HS-27A (cell line): ENCODE data around the gene WNK4.

Experiments used
- DNase-seq: peaks from one replicate; pipeline ENCODE4 v3.0.0-alpha.2; 2012; ENCODE audit warnings: low read depth, missing footprints

WNK4 gene

DNA sequence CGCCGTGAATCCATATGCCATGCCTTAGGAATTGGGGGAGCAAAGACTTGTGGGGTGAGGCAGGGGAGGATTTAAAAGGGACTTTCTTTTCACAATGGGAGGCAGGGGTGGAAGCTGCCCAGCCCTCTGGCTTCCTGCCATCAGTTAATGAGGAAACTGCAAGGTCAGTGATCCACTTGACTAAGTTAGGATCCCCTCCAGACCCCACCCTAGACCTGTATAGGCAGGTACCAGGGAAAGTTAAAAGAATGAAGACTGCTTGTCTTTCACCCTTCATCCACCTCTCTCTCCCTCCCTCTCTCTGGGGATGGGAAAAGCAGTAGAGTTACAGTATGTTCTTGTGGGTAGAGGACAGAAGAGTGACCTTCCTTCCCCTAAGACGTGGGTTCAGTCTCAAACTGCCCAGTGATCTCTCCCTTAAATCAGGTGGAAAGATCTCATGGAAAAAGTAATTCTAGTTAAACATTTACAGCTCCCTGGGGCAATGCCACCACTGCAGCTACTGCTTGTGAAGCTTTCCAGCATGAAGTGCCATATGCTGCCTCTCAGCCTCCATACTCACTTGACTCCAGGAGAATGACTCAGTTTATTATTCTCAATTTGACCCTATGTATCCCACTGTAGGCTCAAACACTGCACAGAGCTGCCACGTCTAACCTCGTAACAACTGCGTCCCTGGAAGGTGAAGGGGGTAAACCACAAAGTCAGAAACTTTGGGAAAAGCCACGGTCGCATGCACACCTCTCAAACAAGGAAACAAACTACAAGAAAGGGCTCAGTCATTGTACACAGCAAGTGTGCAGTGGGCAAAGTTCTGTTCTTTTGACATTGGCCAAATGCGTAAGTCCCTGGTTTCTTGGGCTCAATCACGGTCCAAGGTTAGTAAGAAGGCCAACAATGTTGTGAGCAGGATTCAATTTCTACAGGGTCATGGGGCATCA, 16.9 kb downstream of the WNK4 start:
- no peak for DNase-seq

DNA sequence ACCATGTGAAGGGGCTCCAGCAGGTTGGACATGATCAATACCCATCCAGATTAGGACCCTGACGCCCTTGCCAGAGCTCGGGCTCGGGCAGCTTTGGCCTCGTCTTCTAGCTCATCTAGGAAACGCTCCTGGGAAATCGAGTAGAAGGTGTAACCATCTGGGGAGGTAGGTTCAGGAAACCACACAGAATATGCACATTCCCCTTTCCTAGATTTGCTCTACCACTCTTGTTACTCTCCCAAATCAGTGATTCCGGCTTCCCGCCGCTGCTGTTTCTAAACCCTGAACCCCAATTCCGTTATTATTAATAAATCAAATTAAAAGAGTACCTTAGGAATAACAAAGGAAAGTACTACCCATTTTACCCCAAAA, 17.6 kb downstream of the WNK4 start:
- DNase-seq: no peak

DNA sequence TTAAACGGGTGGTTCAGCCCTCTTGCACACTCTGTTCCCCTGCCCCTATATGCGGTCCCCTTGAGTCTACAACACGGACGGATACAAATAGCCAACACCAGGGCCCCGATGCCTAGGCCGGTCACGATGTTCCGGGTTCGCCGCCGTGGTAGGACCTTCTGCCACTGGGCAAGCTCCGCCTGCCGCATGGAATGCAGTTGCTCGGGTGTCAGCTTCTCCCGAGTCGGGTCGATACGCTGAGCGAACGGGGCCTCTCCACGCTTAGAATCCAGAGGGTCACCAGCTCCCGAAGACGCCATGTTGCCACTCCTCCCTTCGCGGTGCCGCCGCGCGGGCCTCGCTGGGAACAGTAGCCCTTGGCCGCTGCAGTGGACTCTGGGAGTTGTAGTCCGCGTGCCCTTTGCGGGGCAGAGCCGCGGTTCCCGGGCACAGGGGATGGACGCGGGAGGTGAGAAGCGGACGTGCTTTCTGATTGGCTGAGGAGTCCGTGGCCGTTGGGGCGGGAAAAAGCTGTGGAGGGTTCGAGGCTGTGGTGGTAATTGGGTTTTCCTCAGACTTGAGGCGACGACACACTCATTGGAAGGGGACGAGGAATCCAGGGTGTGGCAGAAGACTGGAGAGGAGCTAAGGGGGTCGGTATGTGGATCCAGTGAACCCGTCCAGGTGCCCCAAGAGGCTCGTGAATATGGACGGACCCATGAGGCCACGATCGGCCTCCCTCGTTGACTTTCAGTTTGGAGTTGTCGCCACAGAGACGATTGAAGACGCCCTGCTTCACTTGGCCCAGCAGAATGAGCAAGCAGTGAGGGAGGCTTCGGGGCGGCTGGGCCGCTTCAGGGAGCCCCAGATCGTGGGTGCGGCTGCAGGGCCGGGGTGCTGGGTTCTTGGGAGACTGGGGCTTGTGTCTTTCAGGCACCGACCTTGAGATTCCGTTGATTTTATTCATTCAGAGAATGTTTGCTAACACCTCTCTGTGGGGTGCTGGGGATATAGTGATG, 18.3 kb downstream of the WNK4 start, which contains the start of the genes CNTD1 and COA3:
CNTD1 (plus strand) TSS at position 479 of the 998 bp plus-strand sequence; CDS start at position 686, 207 bp downstream.
COA3 (minus strand) TSS at position 322 of the 998 bp plus-strand sequence; CDS start at position 299, 23 bp downstream.
- no peak for DNase-seq

DNA sequence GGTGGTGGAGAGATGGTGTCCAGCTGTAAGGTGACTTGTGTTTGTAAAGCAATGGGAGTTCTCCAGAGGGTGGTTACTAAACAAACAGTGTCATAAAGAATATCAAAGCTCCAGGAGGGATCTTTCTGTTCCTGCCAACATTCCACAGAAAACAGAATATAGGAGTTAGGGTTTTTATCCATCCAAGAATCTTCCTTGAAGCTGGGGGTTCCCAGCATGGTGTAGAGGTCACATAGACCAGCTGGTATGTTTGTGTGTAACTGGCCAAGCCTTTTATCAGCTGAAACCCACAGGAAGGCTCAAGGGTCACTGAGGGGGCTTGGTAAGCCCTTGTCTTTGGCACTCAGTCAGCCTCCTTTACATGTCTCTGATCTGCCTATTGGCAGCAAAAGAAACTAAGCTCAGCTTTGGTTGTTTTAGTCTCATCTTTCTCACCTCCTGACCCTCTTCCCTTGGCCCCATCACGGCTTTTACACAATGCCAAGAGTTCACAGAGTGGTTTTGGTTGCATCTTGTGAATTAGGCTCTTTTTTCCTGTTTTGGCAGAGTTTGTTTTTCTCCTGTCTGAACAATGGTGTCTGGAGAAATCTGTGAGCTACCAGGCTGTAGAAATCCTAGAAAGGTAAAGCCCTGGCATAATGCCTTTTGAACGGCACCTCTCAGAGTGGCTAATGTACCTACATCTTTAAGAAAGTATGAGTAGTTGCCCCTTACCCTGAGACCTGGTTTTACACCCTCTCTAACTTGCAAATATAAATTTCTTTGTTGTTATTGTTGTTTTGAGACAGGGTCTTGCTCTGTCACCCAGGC, 22.9 kb downstream of the WNK4 start:
- DNase-seq: no peak

DNA sequence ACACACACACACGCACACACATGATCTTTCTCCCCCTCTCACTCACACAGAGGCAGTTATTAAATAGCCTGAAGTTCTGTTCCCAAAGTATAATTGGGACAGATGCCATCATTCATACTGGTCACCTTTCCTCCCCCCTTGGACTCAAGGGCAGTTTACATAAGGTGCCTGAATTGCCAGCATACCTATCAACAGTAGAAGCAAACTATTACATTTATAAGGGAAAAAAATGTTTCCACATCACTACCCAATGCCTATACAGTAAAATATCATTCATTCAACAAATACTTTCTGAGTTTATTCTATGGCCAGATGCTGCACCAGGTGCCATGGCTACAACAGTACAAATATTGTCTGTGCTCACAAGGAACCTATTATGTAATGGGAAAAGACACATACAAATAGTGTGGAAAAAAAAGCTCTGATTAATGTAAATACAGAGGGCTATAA, 24.5 kb downstream of the WNK4 start:
- no peak for DNase-seq

DNA sequence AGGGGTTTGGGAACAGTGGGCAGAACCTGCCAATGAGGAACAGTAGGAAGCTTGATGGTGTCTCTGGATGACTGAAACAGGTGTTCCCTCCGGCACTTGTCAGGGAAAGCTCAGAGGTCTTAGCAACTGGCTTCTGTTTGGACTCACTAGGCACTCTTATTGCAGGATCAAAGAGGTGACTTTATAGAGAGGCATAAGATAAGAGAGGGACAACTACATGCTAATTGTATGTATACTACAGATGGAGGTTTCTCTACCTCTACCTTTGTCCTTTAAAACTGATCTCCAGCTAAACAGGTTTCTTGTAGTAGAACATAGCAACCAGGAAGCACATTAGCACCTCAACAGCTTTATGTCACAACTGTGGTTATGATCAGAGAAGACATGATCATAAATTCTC, 25.8 kb downstream of the WNK4 start:
- no peak for DNase-seq

DNA sequence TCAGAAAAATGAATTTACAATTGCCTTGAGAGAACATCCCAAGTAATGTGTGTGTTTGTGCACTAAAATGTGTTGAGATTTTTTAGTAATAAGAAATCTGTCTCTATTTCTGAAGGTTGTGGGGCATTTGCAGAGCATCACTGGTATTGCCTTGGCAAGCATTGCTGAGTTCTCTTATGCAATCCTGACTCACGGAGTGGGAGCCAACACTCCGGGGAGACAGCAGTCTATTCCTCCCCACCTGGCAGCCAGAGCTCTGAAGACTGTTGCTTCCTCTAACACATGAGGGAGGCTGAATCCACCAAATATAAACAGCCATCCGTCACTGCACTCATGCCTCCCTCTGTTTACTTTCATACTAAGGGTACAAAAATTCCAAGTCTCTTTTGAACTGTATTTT, 28.8 kb downstream of the WNK4 start:
- no peak for DNase-seq

DNA sequence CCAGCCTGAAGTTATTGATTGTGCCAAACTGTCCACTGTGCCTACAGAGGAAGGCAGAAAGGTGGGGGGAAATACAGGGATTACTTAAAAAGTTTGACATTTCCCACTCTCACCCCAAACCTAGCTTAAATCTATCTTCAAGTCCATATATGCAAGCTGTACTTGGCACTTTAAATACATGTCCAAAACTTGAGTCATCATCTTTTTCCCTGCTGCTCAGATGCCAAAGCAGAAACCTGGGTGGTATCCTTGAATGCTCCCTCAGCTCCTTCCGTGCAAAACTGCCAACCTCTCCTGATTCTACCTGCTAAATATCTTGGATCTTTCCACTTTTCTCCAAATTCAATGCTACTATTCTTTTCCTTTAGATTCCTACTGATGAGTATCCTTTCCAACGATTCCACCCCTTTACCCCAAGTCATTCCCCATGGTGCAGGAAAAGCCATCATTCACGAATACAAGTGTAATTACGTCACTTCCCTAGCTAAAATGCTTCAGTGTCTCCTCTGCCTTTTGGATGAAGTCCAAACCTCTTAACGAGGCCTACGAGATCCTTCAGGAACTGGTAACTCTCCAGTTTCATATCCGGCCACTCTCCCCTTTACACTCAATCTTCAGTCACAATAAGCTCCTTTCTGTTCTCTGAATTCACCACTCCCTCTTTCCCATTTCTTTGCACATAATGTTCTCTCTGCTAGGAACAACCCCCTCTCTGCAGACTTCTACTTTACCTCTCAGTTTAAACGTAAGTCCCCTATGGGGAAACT, 34.4 kb downstream of the WNK4 start:
- DNase-seq: peak; percentile 64

DNA sequence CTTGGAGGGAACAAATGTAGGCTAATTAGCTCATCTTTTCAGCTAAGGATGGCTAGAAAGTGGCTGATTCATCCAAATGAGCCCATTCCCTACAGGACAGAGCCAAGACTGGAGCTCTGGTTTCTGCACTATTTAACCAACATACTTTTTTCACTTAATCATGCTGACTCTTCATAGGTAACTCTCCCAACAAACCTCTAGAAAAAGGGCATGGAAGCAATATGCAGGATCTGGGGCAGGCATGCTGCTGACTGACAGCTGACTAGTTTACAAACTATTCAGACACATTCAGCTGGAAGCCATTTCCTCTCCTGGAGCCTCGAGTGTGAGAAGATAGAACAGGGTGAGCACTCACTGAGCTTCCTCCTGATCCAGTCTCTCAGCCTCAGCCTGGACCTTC, 37.5 kb downstream of the WNK4 start:
- DNase-seq: no peak

DNA sequence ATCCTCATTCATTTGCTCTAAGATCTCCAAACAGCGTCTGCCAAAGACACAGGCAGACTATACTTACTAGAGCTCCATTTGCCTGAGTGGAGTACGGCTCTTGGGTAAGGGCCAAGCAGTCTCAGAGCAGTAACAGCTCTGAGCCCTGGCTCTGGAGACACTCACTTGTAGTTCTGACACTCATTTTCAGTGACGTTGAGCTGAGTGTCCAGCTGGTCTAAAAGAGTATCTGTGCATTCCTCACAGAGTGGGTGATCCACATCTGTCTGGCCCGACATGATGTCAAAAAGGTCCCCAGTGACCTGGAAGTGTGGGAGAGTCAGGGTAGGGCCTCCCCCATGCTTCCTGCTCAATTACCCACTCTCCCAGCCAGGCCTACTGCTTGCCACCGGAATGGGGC, 38.0 kb downstream of the WNK4 start:
- no peak for DNase-seq

DNA sequence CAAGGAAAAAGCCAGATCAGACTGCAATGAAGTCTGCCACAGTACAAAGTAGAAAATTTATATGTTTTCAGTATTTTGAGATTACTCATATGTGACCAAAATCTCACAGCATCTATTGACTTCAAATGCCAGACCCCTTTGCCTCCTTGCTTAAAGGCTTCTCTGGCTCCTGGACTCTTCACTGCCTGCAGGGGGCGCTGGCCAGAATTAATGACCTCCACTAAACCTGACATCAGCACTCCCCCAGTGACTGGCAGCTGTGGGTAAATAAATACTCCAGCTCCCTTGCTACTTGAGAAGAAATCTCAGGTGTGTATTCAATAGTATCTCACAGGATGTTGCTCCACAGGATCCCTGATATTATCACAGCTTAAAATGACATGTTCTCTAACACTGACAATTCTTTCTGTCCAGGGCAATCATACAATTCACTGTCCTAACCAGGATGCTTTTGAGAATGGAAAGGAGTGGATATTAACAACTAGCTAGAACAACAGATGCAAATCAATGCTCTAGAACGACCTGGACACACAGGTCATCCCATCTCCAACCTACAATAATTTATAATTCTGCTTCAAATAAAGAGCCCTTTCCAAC, 39.6 kb downstream of the WNK4 start:
- no peak for DNase-seq

DNA sequence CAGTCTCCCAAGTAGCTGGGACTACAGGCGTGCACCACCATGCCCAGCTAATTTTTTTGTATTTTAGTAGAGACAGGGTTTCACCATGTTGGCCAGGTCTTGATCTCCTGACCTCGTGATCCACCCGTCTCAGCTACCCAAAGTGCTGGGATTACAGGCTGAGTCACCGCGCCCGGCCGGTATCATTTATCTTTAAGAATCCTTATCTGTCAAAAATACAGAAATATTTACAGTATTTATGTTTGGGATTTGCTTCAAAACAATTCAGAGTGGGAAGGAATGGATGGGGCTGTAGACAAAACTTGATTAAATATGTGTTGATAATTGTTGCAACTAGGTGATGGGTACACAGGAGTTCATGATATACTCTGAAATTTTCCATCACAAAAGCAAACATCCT, 40.8 kb downstream of the WNK4 start:
- no peak for DNase-seq

DNA sequence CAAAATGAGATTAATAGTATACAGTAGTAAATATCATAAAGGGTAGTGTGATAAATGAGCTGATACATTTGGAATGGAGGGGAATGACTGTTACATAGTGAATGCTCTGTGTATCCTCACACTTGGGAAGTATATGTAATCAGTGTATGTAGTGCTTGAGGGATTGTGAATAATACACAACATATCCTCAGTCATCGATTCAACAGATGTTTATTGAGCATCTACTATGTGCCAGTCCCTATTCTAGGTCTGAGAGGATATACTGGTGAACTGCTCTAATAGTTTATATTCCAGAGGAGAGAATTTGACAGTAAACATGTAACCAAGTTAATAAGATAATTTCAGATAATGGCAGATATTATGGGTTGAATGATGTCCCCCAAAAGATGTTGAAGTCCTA, 47.1 kb downstream of the WNK4 start:
- no peak for DNase-seq

DNA sequence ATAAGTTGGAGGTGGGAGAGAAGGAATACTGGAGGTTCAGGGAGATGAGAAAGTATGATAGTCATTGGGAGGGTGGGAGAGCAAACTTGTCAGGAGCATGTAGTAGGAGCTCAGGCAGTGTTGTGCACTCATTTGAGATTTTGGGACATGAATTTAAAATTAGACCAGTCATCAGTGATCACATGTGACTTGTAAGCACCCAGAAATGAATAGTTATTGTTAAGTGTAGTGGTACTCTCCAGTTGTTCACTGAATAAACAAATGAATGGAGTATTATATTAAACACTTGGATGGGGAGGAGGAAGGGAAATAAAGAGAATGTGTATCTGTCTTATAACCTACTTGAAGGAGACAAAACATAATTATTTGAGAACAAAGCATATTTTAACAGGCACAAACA, 50.6 kb downstream of the WNK4 start:
- no peak for DNase-seq

DNA sequence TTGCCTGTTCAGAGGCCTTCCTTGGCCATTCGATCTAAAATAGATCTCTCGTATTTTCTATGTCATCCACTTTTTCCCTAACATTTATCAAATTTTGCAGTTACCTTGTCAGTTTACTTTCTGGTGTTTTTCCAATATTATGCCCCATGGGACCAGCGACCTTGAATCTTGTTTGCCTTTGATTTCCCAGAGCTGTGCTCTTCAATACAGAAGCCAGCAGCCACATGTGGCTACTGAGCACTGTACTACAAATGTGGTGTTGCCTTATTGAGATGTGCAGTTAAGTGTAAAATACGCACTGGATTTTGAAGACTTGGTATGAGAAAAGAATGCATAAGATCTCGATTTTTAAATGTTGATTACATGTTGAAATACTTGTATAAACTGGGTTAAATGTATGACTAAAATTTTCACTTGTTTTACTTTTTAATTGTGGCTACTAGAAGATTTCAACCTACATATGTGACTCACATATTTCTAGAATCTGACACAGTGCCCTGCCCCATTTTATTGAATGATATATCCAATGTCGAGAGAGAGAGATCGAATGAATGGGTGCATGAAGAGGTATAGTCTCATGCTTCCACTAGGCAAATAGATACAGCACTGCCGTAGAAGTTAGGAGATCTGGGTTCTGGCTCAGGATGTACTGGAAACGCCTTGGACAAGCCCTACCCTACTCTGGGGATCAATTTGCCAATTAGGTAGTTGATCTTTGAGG, 52.0 kb downstream of the WNK4 start:
- DNase-seq: no peak

DNA sequence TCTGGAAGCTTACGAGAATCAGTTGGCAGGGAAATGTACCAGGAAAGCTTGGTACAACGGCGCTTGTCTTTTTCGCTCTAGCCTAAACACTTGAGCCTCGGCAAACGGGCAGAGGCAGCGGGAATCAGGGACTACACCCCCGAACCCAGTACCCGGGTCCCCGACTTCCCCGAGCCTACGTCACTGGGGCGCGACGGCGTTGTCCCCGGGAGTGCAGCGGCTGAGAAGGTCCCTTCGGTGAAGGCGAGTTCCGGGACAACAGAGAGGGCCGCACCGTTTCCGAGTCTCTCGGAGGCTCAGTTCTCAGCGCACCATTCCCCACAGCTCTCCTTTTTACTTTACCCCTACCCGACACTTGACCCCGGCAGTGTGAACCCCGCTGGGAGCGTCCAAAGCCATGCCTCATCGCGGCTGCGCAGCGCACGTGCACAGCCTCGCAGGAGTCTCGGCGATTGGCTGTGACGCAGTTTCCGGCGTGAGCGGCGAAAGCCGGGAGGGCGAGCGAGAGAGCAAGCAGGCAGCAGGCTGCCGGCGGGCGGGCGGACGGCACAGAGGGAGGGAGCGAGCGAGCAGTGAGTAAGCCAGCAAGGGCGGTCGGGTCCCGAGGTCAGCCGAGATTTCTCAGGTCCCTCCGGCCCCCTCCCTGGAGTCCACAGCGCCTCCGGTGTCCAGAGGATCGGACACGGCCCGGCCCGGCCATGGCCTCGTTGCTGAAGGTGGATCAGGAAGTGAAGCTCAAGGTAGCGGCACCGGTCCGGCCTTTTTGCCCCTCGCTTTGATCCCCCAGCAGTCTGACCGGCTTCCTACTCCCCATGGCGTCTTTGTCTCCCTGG, 52.7 kb downstream of the WNK4 start, which contains the start of gene PSME3:
PSME3 (plus strand) TSS at position 464 of the 833 bp plus-strand sequence; CDS start at position 699, 235 bp downstream.
- peak; percentile 57 for DNase-seq

DNA sequence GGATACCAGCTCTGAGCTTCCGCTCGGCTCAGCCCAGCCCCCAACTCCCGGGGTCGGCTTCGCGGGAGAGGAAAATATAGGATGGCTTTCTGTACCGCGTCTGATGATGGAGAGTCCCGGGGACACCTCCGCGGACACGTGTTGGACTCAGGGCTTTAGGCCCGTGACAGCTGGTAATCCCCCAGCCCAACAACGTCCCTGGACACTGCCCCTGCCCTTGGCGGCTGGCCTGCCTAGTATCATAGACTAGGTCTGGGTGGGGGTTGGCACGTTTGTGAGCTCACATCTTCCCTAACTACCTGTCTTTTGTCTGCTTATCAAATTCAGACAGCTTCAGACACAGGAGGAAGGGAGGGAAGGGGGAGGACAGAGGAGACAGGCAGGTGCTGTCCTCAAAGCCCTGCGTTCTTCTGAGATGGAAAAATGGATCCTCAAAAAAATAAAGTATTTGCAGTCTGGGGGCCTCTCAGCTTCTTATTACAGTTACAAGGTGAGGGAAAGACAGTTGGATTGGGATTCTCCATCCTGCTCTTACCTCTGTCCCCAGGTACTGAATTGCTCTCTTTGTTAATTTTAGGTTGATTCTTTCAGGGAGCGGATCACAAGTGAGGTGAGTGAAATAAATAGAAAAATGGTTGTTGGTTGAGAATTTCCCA, 53.5 kb downstream of the WNK4 start:
- DNase-seq: no peak

DNA sequence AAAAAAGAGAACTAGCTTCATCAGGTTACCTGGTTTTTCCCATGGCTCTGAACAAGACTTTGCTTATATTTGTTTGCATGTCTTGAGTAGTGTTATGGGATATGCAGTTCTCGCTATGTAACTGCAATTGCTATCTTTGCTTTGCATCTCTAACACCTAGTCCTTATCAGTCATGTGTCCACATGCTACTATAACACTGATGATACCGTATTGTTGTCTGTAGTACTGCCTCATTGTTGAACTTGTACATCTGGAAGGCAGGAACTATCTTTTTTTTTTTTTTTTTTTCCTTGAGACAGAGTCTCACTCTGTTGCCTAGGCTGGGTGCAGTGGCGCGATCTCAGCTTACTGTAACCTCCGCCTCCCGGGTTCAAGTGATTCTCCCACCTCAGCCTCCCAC, 55.3 kb downstream of the WNK4 start:
- DNase-seq: no peak
